Measurements from ENCODE around the gene UBE3C.
A peak's percentile ranks its signal among the peaks of the same experiment; 100 is the strongest.

UBE3C gene

GRCh38 chr7:157267956-157268355, 129.2 kb downstream of the UBE3C start:
- no peak for TF ChIP-seq CTCF (IDR thresholded peaks at IDR 0.05; ENCODE audit: low read depth, low read length, missing control alignments)
- no peak overlapping the region for H3K4me3 ChIP-seq (replicated peaks; ENCODE audit: low read depth, low read length)
- no peak for DNase-seq (ENCODE audit: extremely low read depth, low read depth)

- no peak overlapping the region for H3K4me3 ChIP-seq (replicated peaks; ENCODE audit: low read depth, low read length)
- no peak for DNase-seq (ENCODE audit: extremely low read depth, low read depth)
- no peak for TF ChIP-seq CTCF (IDR thresholded peaks at IDR 0.05; ENCODE audit: low read depth, low read length, missing control alignments)
These were observed 129.8 kb downstream of the UBE3C start for GRCh38 chr7:157268540-157268939.

- no peak for DNase-seq (ENCODE audit: extremely low read depth, low read depth)
- no peak for TF ChIP-seq CTCF (IDR thresholded peaks at IDR 0.05; ENCODE audit: low read depth, low read length, missing control alignments)
- no peak overlapping the region for H3K4me3 ChIP-seq (replicated peaks; ENCODE audit: low read depth, low read length)
These were observed 130.8 kb downstream of the UBE3C start for GRCh38 chr7:157269341-157270059.

GRCh38 chr7:157270060-157270444, 131.3 kb downstream of the UBE3C start:
- no peak overlapping the region for H3K4me3 ChIP-seq (replicated peaks; ENCODE audit: low read depth, low read length)
- TF ChIP-seq CTCF (IDR thresholded peaks at IDR 0.05; ENCODE audit: low read depth, low read length, missing control alignments), result no peak
- no peak for DNase-seq (ENCODE audit: extremely low read depth, low read depth)

- no peak for TF ChIP-seq CTCF (IDR thresholded peaks at IDR 0.05; ENCODE audit: low read depth, low read length, missing control alignments)
- no peak overlapping the region for H3K4me3 ChIP-seq (replicated peaks; ENCODE audit: low read depth, low read length)
- DNase-seq (ENCODE audit: extremely low read depth, low read depth), result no peak
These were observed 132.7 kb downstream of the UBE3C start for GRCh38 chr7:157271315-157271990.

GRCh38 chr7:157271991-157272324, 133.2 kb downstream of the UBE3C start:
- DNase-seq (ENCODE audit: extremely low read depth, low read depth), result peak; percentile 65
- H3K4me3 ChIP-seq (replicated peaks; ENCODE audit: low read depth, low read length), result no peak overlapping the region
- no peak for TF ChIP-seq CTCF (IDR thresholded peaks at IDR 0.05; ENCODE audit: low read depth, low read length, missing control alignments)
